ENCODE results near the gene CST5.
A peak's percentile ranks its signal among the peaks of the same experiment; 100 is the strongest.

CST5 gene

DNA sequence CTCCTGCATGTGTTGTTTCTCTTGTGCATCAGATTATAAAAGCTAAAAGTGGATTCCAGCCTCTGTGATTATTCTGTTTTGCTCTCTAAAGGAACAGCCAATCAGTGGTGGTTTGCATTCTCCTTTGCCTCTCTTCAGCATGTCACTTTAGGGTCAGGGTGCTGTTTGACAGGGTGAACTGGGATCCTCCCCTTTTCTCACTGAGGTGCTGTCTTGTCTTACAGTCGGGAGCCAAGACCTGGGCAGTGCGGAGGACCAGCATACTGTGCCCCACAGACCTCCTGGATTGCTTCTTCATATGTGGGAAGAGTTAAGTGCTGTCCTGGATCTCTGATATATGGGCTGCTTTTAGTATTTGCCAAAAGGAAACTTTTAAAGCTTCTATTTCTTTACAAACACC is 37.9 kb downstream of the CST5 start:
- no peak for DNase-seq (ENCODE audit: low spot score)

DNA sequence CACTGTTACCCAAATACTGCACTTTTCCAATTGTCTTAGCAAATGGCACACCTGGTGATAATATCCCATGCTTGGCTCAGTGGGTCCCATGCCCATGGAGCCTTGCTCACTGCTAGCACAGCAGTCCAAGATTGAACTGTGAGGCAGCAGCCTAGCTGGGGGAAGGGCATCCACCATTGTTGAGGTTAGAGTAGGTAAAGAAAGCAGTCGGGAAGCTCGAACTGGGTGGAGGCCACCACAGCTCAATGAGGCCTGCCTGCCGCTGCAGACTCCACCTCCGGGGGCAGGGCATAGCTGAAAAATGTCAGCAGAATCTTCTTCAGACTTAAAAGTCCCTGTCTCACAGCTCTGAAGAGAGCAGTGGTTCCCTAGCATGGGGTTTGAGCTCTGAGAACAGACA is 43.8 kb downstream of the CST5 start:
- no peak for DNase-seq (ENCODE audit: low spot score)

DNA sequence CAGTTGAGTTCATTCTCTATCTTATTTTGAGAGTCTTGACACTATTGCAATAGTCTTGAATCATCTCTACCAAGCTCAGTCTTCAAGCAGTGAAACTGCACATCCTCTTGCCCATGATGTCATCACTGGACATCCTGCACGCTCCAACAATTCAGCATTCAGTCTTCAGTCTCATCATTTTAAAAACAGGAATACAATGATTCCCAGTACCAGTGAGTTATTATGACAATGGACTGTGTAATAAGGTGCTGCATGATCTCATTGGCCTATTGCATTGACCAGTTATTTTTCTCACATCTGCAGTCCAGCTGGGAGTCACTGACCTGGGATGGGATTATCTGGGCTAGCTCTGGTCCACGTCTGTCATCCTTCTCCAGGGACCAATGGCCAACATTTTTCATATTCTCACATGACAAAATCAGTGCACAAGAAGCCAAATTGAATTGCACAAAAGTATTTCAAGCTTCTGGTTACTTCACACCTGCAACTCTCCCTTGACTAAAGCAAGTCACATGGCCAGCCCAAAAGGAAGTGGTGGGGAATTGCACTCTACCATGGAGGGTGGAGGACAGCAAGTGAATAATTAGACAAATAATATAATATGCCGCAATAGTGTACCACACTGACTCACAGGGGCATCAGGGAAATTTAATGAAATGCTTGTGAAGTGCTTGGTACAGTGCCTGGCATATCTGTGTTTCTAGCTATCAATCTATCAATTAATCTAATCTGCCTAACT is 46.6 kb downstream of the CST5 start:
- DNase-seq (ENCODE audit: low spot score): no peak

DNA sequence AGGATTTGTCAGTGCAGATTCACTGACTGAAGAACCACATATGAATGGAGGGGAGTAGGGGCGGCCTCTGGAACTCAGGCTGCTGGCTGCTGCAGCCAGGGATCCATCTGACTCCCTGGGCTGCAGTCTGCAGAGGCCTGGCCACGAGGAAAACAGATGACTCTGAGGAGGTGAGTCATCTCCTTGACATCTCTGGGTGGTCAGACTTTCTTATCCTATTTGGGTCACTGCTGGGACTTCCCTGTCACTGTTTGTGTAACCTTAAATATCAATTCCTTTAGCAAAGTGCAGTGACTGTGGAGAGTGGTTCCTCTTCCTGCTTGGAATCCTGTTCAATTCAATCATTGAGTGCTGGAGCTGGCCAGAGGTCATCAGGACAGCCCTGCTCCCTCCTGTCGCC is 47.6 kb downstream of the CST5 start:
- peak; percentile 57 for DNase-seq (ENCODE audit: low spot score)

DNA sequence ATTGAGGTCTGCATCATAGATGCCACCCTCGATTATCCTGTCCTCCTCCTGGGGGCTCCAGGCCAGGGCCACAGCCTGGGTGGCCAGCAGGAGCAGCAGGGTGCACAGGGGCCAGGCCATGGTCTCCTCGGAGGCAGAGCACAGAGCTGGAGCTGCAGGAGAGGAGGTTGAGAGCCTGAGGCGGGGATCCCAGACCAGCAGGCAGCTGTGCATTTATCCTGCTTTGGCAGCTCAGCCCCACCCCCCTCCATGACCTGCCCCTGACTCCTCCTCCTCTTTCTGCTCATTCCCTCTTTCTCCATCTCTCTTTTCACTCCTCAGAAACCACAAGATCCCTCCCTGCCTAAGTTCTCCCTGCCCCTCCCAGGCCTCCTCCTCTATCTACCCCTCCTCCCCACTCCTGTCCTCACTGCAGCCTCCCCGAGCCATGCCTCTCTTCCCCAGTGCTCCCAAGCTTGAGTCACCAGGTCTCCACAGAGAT is 53.0 kb downstream of the CST5 start, which contains the start of gene CST2:
TSS of gene CST2 (minus strand) at position 189 of the 481 bp plus-strand sequence. CDS start at position 120, 69 bp downstream.
- no peak for DNase-seq (ENCODE audit: low spot score)
